Gastroesophageal sphincter (tissue), 4 donors: ENCODE measurements around the gene LINGO3. TPM values are rescaled to one million over a fixed set of nuclear protein-coding genes. Genes with fewer than 3 reads are reported as not detected.

Experiments
- ATAC-seq: fragments of 150-250 bp; one replicate; pipeline ENCODE4 v1.9.1; 2016; ENCODE audit warnings: mild to moderate bottlenecking, moderate library complexity
- H3K27ac ChIP-seq, 4 donors: fragments of 200-600 bp; sonication (generic) in 3 of 4; 1 replicate in 3 of 4; 2 replicates in 1 of 4; pipeline ENCODE4 v1.5.1; 2016 to 2019
- H3K27me3 ChIP-seq: fragments of 200-600 bp; sonication (generic); one replicate; pipeline ENCODE4 v1.5.1; 2019
- H3K36me3 ChIP-seq, 2 donors: fragments of 200-600 bp; sonication (generic); one replicate each; pipeline ENCODE4 v1.5.1; 2019; ENCODE audit warnings: control low read depth in 1 of 2
- H3K4me1 ChIP-seq, 3 donors: fragments of 200-600 bp; sonication (generic); 1 replicate in 2 of 3; 2 replicates in 1 of 3; pipeline ENCODE4 v1.5.1; 2016 to 2019; ENCODE audit warnings: control low read depth in 2 of 3
- H3K4me3 ChIP-seq, 2 donors: fragments of 200-600 bp; sonication (generic); one replicate each; pipeline ENCODE4 v1.5.1; 2019; ENCODE audit warnings: mild to moderate bottlenecking in 1 of 2, moderate library complexity in 1 of 2
- H3K9me3 ChIP-seq, 3 donors: fragments of 200-600 bp; sonication (generic); one replicate each; pipeline ENCODE4 v1.5.1; 2017 to 2019; ENCODE audit warnings: control low read depth in 2 of 3
- EP300 ChIP-seq: sonication (generic); formaldehyde crosslinking; IDR thresholded peaks from one replicate; pipeline ENCODE4 v1.6.1; 2017; ENCODE audit warnings: antibody characterized with exemption, mild to moderate bottlenecking
- POLR2A ChIP-seq, 2 donors: fragments of 450-650 bp; IDR thresholded peaks; one replicate each; pipeline ENCODE4 v1.6.1; 2017; ENCODE audit warnings: antibody characterized with exemption in 2 of 2, mild to moderate bottlenecking in 2 of 2, moderate library complexity in 1 of 2
- POLR2AphosphoS5 ChIP-seq: sonication (generic); formaldehyde crosslinking; IDR thresholded peaks from one replicate; pipeline ENCODE4 v1.6.1; 2017; ENCODE audit warnings: antibody characterized with exemption
- WGBS, 2 donors: methylation state at CpG; one replicate each; pipeline ENCODE4 v1.1.5; 2018; ENCODE audit warnings: low coverage in 1 of 2; 5-methylcytosine and 5-hydroxymethylcytosine counted together
- total RNA-seq, 4 donors: library from RNA; depleted of rRNA; stranded (reverse); fragments of >200 nt; gene quantifications; one replicate each; pipeline ENCODE4 v1.1.0, GENCODE V29; 2016
- TF ChIP-seq, protein P1 (sequence below), 4 experiments: fragments of 200-600 bp in 2 of 4; fragments of 450-650 bp in 2 of 4; sonication (generic) in 1 of 4; IDR thresholded peaks; one replicate each; pipeline ENCODE4 v1.5.1; 2017 to 2019; ENCODE audit warnings: antibody characterized with exemption in 4 of 4, mild to moderate bottlenecking in 2 of 4, moderate library complexity in 2 of 4

Gene LINGO3
- total RNA-seq, 4 donors from 2014 or later, result not detected

DNA sequence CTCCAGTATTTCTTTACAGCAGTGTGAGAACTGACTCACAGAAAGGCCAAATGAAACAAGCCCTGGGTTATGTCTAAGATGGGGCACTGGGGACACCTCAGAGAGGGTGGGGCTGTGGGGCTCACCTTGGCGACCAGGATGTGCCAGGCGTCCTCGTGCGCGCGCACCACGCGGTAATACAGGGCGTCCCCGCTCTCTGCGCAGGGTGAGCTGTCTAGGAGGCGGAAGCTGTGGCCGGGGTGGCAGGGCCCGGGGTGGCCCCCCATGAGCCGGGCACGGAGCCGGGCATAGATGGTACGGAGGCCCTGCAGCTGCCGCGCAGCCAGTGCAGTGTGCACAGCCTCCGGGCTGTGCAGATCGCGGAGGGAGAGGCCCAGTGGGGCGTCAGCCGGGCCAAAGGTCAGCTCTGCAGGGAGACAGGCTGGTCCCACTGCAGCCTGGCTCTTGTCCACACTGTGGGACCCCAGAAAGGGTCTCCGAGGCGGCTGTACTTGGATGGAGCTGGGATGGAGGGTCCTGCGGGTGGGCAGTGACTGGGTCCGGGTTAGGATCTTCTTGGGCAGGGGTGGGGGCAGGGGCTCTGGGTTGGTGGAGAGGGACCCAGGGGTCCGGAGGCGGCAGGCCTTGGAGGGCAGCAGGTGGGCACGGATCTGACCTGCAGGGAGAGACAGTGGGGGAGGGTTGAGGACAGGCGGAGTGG, 29.3 kb downstream of the LINGO3 start:
- Histone ChIP-seq H3K9me3 (no peaks in the 10 kb centered on the region), H3K36me3 (peaks cover 0 to 24% of the 10 kb centered on the region in 2 donors), H3K4me1 (peaks cover 0 to 57% (median 20%) of the 10 kb centered on the region in 3 donors), H3K27me3 (no peaks in the 10 kb centered on the region), H3K4me3 (no peak overlapping the region), H3K27ac (no peak overlapping the region)
- TF ChIP-seq, protein P1, sequence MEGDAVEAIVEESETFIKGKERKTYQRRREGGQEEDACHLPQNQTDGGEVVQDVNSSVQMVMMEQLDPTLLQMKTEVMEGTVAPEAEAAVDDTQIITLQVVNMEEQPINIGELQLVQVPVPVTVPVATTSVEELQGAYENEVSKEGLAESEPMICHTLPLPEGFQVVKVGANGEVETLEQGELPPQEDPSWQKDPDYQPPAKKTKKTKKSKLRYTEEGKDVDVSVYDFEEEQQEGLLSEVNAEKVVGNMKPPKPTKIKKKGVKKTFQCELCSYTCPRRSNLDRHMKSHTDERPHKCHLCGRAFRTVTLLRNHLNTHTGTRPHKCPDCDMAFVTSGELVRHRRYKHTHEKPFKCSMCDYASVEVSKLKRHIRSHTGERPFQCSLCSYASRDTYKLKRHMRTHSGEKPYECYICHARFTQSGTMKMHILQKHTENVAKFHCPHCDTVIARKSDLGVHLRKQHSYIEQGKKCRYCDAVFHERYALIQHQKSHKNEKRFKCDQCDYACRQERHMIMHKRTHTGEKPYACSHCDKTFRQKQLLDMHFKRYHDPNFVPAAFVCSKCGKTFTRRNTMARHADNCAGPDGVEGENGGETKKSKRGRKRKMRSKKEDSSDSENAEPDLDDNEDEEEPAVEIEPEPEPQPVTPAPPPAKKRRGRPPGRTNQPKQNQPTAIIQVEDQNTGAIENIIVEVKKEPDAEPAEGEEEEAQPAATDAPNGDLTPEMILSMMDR (IDR thresholded peaks at IDR 0.05), result no peak
- TF ChIP-seq POLR2AphosphoS5, result no peak
- TF ChIP-seq EP300, result no peak
- no peak for TF ChIP-seq POLR2A (IDR thresholded peaks at IDR 0.05)
- 76% methylated on average over 4 to 5 of the region's 33 CpGs for WGBS, 2 donors
- ATAC-seq, result no peak

DNA sequence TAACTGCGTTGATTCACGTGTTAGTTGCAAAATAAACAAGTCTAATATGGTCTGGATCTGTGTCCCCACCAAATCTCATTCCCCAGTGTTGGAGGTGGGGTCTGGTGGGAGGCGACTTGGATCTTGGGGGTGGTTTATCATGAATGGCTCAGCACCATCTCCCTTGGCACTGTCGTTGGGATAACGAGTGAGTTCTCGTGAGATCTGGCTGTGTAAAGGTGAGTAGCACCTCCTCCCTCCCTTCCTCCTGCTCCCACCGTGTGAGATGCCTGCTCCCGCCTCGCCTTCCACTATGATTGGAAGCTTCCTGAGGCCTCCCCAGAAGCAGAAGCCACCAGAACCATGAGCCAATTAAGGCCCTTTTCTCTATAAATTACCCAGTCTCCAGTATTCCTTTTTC, 30.8 kb downstream of the LINGO3 start:
- WGBS, 2 donors, result 76 to 100% methylated on average over 2 to 9 of the region's 9 CpGs
- no peak for ATAC-seq
- Histone ChIP-seq H3K4me3 (no peak overlapping the region), H3K36me3 (peaks cover 0 to 38% of the 10 kb centered on the region in 2 donors), H3K27ac (no peak overlapping the region), H3K9me3 (no peaks in the 10 kb centered on the region), H3K4me1 (peaks cover 0 to 63% (median 33%) of the 10 kb centered on the region in 3 donors), H3K27me3 (no peaks in the 10 kb centered on the region)
- TF ChIP-seq POLR2AphosphoS5 (no peak), EP300 (no peak), POLR2A (IDR thresholded peaks at IDR 0.05) (no peak)
- TF ChIP-seq, protein P1 (IDR thresholded peaks at IDR 0.05), result no peak

- Histone ChIP-seq H3K27ac (peak overlapping the region in 2 of 4 donors; percentile 60 to 94), H3K4me1 (peaks cover 0 to 63% (median 38%) of the 10 kb centered on the region in 3 donors), H3K27me3 (no peaks in the 10 kb centered on the region), H3K36me3 (peaks cover 0 to 44% of the 10 kb centered on the region in 2 donors), H3K9me3 (no peaks in the 10 kb centered on the region), H3K4me3 (peak overlapping the region in 1 of 2 donors; percentile 24)
- TF ChIP-seq POLR2A (IDR thresholded peaks at IDR 0.05) (no peak), POLR2AphosphoS5 (no peak)
- WGBS, 2 donors, result 87 to 93% methylated on average over 3 to 17 of the region's 28 CpGs
- ATAC-seq, result no peak
Observed at GRCh38 chr19:2276429-2276986, 31.4 kb downstream of the LINGO3 start.

- Histone ChIP-seq H3K27ac (peak overlapping the region in 3 of 4 donors; percentile 5 to 94 (median 60)), H3K27me3 (no peaks in the 10 kb centered on the region), H3K4me1 (peaks cover 0 to 67% (median 42%) of the 10 kb centered on the region in 3 donors), H3K36me3 (peaks cover 0 to 47% of the 10 kb centered on the region in 2 donors), H3K9me3 (no peaks in the 10 kb centered on the region), H3K4me3 (peak overlapping the region in 1 of 2 donors; percentile 24)
- peak; percentile 29 for ATAC-seq
- 20% methylated on average over 3 of the region's 74 CpGs; no CpG with 5 or more reads in 1 of the 2 donors for WGBS, 2 donors
- TF ChIP-seq POLR2A (IDR thresholded peaks at IDR 0.05), result no peak
Observed at GRCh38 chr19:2275588-2276428, 32.1 kb downstream of the LINGO3 start.

- ATAC-seq, result peak; percentile 15
- TF ChIP-seq POLR2A (IDR thresholded peaks at IDR 0.05), result no peak
- TF ChIP-seq POLR2AphosphoS5, result peak; percentile 23
- TF ChIP-seq, protein P1 (IDR thresholded peaks at IDR 0.05), result peak in 3 of 4 experiments; percentile 63 to 72 (median 72)
- Histone ChIP-seq H3K4me1 (peaks cover 0 to 64% (median 42%) of the 10 kb centered on the region in 3 donors), H3K4me3 (peak overlapping the region in 1 of 2 donors; percentile 24), H3K27me3 (no peaks in the 10 kb centered on the region), H3K27ac (peak overlapping the region in 3 of 4 donors; percentile 5 to 94 (median 60)), H3K36me3 (peaks cover 0 to 47% of the 10 kb centered on the region in 2 donors), H3K9me3 (no peaks in the 10 kb centered on the region)
- 41 to 54% methylated on average over 3 to 7 of the region's 16 CpGs for WGBS, 2 donors
Observed at GRCh38 chr19:2274931-2275535, 32.9 kb downstream of the LINGO3 start.
